NOMO-1 (cell line): Measurements from ENCODE around the gene SLC1A3.
A peak's percentile ranks its signal among the peaks of the same experiment; 100 is the strongest.

Source experiments
- DNase-seq, 2 experiments: peaks; one replicate each; lab custom pipeline; 2025; ENCODE audit not compliant: unreplicated experiment in 2 of 2; lab: John Stamatoyannopoulos, UW

The SLC1A3 gene

DNA sequence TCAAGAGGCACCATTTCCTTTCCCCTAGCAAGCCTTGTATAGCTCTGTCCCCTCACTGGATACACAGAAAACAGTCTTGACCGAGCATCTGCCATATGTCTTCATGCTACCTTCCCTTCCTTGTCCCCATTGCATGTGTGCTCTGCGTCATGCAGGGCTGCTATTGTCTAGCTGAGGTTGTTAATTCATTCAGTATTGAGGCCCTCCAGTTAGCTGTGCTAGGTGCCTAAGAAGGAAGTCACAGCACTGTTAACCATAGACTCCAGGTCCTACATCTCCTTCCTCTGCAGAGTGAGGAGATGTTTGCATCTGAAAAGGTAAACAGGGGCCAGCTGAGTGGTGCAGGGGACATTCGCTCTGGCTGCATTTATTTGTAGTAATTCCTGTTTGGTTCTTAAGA, 48.2 kb downstream of the SLC1A3 start:
- no peak for DNase-seq

DNA sequence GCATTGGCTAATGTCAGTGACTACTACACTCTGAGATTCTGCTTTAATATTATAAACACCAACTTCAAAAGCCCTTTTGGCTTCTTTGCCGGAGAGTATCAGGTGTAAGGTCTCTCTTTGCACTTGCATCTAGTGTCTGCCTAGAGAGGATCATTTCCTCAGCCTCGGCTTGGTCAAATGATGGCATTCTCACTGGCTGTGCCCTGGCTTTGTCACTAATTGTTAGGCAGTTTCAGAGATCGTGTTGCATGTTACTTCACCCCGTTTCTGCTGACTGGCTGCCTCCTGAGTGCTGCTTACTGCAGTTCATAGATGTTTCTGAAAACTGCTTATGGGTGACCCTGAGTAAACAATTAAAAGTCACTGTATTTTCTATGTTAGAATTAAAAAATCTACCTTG, 48.8 kb downstream of the SLC1A3 start:
- DNase-seq: peak; percentile 78 to 95

DNA sequence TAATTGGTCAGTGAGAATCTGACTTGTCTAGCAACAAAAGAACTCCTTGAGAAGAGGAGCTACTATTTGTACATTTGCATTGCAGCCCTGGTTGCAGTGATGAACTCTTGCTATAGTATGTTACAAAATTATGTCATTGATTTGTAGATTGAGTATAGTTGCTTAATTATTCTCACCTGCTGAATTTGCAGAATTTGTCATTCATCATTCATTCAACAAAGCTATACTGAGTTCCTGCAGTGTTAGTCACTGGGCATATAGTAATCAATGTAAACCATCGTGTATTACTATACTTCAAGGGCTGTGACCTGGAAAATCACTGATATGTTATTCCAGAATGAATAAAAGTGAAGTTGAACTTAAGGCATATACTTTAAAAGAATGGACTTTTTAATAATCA, 50.1 kb downstream of the SLC1A3 start:
- DNase-seq: no peak

DNA sequence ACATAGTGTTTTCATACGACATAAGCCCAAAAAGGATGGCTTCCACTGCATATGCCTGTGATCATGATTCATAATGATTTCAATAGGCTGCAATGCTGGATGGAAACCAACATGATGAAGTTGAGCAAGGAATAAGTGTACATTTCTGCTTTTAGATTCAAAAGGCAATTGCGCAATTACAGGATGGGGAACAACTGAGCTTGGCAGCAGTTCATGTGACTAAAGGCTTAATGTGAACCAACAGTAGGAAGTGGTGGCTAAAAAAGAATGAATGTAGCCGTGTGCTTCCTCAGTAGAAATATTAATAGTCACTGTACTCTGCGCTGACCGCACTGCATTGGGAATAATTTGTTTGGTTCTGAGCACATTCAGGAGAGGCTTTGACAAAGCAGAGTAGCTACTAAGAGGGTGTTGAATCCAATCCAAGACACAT, 51.2 kb downstream of the SLC1A3 start:
- DNase-seq: peak; percentile 97 to 100

DNA sequence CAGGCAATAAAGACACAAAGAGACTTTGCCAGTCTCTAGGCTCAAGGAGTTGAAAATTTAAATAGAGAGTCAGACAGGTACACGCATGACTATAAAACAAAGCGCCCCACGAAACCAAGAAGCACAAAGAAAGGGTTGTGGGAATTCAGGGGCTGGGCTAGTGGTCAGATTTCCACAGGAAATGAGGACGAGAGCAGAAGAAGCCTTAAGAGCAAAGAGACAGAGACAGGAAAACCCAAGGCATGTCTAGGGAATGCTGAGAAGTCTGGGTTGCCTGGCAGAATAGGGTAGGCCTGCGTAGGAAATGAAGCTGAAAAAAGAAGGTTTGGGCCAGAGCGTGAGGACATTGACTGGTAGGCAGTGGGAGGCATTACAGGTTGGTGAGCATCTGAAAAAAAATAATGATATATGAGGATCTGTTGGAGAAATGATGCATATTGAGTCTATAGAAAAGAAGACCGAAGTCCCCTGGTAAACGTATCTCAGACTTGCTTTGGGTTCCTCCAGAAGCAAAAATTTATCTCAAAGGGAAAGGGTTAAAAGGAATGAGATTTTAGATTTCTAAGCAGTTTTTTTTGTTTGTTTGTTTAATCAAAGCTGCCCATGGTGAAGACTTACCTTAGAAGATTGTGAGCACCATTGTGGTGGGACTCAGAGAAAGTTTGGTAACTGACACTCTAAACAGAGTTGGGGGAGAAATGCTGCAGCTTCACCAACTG, 51.8 kb downstream of the SLC1A3 start:
- no peak for DNase-seq

DNA sequence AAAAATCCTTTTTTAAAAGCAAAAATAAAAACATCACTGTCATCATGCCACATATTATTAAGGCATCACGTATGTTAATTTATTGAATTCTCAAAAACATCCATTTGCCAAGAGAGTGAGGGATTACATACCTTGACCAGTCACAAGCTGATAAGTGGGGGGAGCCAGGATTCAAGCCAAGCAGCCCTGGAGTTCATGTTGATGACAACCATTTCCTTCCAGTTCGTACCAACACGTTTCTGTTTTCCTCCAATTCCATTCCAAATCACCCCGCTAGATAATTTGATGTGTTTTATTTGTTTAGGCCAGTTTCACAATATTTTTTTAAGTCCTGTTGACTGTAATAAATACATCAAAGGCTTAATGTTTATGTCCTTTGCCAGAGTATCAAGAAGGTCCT, 53.0 kb downstream of the SLC1A3 start:
- no peak for DNase-seq

DNA sequence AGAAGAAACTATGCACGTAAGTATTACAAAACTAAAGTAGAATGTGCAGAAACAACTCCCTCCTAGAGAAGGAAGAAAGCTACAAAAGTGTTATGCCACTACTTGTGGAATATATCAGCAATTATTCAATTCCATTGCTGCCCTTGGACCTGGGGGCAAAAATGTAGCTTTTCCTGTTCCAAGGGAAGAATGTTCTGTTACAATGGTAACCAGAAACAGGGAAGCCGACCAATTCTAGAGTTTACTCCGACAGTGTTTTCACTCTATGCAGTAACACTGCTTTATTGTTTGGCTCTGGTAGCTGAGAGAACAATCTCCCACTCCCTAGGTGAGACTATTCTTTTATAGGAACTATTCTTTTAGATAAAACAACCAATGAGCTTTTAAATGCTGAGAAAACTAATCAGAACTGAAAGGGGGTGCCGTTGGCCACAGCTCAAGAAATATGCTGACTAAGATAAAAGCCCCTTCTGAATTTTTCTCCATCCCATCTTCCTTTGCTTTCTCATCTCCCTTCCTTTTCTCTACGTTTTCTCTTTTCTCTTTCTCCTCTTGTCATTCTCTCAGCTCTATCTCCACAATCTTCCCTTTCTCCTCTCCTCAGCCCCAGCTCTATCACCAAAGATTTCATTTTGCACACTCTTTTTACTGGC, 54.1 kb downstream of the SLC1A3 start:
- no peak for DNase-seq

DNA sequence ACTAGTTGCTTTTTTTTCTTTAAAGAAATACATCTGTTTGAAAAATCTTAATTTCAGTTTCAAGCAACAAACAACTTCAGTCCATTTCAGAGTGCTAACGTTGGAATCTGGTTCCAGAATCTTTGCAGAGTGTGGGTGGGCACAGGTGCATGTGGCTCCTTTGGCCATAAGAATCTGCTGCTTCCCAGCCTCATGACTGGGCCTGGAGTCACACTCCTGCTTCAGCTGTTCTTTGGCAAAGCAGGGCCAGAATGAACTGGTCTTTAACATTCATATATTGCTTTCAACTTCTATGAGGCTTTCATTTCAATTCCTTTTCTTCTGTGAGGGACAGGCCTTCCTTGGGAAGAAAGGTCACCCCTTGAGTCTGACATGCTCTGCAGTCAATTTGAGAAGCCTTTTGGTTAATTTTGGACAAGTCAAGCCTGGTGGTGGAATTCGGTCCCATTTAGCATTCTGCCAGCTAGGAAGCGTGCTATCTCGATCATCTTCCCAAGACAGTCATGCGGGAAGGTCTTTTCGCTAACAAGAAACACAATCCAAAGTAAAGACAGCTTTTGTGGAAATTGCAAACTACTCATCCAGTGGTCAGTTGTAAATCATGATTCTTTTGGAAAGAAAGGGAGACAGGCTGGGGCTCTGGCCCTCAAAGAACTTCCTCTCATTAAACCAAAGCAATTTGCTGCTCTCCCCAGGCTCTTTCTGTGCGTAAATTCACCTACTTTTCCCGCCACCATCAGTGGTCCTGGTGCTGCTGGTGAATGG, 55.2 kb downstream of the SLC1A3 start:
- no peak for DNase-seq

DNA sequence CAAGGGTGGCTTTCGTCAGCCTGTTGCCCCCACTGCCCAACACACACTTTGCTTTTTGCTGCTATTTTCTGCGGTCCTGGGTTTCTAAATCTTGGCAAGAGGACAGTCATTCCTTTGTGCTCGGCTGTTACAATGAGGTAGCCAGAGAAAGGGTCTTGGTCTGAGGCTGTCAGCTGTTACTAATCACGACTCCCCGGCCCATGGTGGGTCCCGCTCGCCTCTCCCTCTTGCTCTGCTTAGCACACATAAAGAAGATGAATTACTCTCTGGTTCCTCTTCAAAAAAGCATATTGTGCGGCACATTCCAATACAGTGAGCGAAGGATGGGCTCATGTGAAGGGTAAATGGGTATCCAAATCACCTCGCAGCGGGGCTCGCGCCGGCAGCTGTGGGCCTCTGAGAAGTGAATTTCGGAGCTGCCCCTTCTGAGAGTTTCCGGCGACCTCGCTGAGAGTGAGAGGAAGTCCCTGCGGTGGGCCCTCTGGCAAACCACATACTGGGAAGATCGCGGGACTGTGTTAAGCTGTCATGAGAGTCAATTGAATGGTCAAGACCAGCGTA, 56.0 kb downstream of the SLC1A3 start:
- DNase-seq: peak; percentile 20 to 49

DNA sequence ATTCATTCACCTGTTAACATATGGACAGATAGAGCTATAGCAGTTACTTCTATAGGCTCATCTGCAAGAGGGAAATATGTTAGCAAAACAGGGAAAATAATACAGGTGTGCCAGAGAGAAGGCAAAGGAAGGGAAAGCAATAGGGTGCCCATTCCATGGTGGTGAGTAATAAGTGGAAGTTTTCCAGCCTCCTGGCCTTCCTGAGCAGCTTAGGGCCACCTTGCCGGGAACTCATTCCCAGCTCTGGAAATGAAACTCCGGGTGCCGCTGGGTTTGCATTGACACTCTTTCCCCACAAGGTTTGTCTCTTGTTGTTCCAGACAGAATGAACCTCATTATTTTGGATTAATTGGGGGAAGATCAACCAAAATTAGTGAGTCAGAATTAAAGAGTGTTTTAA, 58.4 kb downstream of the SLC1A3 start:
- DNase-seq: no peak

DNA sequence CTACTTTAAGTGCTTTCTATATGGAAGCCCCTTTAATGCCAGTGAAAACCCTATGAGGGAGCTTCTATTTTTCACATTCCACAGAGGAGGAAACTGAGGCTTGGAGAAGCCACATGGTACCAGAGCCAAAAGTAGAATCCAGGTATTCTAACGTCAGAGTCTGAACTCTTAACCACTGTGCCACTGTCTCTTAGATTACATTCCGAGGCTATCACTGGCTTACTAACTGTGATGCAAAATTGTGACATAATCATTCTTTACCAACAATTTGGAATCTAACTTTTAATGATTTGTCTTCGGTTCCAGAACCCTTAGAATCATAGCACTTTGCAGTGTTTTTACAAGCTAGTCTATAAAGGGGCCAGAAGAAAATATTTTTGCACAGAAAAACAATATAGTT, 59.2 kb downstream of the SLC1A3 start:
- DNase-seq: no peak

DNA sequence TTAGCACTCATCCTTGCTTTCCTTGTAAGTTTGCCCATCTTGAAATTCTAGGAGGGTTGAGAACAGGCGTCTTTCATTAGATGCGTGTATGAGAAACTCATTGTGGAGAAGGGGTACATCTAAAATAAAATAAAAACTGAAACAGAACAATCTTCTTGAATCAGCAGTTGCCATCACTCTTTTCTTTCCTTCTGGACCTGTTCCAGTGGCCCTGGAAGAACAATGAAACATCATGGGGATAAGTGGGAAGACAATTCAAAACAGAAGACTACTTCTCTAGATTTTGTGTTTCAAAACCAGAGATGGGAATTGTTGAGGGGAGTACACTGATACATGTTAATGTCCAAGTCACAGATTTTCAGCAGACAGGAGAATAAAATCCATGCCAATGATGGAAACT, 59.9 kb downstream of the SLC1A3 start:
- DNase-seq: no peak

DNA sequence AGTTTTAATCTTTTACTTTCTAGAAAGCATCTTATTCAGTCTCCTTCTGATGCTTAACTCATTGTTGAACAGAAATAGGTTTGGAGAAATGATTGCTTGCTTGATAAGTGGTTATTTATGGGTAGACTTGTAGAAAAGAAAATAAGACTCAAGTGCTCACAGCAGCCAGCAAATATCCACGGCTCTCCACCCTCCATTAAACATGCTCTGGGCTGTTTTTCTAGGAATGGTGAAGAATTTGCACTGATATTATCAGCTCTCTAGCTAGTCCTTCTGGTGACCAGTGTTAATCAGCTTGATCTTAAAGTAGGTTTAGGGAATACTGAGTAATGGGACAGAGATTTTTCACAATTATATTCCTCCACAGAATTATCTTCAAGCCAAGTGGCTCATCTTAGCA, 60.6 kb downstream of the SLC1A3 start:
- no peak for DNase-seq

DNA sequence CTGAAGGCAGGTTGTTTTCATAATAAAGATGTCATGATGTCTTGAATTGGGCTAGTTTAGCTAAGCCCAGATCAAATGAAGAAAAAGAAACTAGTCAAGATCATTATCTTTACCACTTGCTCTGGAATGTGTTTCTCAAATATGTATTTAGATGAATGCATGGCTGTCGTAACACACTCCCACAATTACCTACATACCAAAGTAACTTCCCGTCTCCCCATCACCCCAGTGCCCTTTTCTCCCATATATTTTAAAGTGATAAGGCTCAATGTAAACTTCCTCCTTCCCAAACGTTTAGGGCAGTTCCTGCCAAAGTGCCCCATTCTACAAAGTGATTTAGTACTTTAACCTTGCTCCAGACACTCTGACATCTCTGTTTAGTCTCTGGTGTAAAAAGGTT, 61.4 kb downstream of the SLC1A3 start:
- peak; percentile 46 to 53 for DNase-seq

DNA sequence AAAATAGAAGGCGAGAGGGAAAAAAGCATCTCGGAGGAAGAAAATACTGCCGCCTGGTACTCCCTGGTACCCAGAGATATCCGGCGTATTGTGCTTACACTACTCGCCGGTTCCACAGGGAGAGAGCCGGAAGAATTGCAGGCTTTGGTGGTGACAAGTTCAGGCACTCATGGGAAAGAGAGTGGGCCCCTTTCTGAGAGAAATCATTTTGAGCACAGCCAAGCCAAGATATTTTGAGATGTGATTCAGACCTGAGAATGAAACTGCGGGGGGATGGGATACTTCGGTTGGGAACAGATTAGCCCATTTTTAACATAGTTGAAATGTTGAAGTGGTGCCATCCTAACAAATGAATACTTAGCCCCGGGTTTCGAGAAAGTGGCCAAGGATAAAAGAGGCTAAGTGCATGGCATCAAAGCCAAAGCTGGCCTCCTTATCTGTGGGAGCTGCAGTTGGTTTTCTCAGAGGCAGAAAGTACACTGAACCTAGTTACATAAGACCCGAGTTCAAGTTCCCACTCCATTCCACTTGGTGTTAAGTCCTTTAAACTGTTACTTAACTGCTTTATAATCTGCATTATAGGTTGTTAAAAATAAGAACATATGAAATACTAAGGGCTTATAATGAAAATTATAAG, 62.7 kb downstream of the SLC1A3 start:
- no peak for DNase-seq

DNA sequence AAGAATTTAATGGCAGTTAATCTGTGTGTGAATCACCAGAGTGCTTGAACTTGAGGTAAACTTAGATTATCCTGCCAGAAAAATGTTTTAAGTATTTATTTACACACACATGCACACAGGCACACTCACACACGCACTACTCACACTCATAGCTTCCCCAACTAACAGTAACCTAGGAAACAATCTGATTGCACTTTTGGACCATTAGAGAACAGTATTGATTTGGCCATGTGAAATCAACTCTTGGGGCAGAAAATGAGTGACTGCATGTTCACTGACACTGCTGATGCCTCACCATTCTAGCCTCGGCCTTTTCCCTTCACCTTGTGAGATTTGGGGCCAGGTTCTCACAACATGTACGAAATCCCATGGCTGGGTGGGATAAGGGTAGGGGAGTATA, 64.1 kb downstream of the SLC1A3 start:
- no peak for DNase-seq

DNA sequence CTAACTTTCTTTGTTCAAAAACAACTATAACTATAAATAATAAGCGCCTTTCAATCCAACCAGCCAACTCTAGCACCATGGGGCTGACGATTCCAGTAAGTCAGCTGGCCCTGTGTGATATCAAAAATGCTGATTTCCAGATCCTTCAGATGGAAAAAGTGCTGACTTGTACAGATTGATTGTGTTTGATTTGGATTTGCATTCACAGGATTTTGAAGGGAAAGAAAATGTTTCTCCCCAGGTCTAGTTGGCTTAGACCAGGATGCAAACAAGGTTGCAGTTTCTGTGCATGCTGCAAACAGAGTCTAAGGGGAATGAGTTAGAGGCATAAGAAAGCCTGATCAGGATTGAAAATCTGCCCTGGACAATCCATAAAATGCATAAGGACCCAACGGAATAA, 68.9 kb downstream of the SLC1A3 start:
- DNase-seq: no peak

DNA sequence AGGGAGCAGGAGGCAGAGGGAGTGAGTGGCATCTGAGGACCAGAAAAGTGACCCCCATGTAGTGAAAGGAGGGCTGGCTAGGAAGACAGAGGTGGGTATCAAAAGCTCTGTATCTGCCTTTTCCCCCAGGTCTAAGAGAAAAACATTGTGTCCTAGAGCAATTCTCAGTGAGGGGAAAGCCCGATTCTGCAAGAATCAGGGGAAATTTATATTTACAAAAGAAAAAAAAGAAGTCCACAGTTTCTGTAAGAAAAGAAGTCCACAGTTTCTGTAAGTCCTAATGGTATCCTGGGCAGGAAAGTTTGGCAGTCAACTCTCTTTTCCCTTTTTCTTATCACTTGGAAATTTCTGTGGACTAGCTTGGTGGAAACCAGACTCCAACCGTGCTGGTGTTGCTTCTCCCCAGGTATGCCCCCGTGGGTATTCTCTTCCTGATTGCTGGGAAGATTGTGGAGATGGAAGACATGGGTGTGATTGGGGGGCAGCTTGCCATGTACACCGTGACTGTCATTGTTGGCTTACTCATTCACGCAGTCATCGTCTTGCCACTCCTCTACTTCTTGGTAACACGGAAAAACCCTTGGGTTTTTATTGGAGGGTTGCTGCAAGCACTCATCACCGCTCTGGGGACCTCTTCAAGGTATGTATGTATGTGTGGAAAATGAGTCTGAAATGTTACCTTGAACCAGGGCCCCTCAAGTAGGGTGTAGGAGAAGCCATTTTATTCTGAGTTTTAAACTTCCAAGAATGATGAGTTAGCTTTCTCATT, 73.0 kb downstream of the SLC1A3 start:
- no peak for DNase-seq

DNA sequence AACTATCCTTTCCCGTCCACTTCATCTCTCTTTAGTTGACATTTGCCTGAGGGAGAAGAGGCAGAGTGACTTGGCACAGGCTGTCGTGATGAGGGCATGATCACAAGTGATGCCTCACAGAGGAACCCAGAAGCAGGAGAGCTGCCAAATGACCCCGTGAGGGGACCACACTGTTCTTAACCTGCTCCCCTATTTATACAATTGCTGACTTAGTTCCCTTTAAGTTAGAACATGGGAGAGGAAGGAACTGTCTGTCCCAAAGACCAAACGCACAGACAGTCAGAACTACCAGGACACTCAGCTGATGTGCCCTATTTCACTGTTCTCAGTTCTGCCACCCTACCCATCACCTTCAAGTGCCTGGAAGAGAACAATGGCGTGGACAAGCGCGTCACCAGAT, 73.7 kb downstream of the SLC1A3 start:
- DNase-seq: no peak

DNA sequence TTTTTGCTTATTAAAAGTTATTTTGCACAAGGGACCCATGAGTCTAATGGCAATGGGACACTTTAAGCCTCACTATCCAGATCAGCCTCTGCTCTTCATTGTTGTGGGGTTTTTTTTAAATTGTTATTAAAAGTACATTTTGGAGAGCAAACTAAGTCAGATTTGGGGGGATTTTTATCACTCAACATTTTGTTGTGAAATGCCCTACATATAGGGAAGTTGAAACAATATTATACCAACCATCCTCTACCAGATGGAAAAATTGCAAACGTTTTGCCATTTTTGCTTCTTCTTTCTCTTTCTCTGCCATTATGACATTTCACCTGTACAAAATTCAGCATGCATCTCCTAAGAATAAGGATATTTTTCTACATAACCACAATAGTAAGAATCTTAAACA, 75.3 kb downstream of the SLC1A3 start:
- peak; percentile 54 to 77 for DNase-seq
